C4-2B (cell line): ENCODE data around the gene KCNQ4.

Source experiments
- H3K27ac ChIP-seq: fragments of 450-650 bp; 2 replicates; pipeline ENCODE4 v1.5.1; 2017
- ZFX ChIP-seq: fragments of 450-650 bp; IDR thresholded peaks from 2 replicates; pipeline ENCODE4 v1.6.1; 2017
- TF ChIP-seq, protein P1 (sequence below): fragments of 450-650 bp; conservative IDR thresholded peaks from 2 replicates; pipeline ENCODE4 v1.5.1; 2017; ENCODE audit warnings: mild to moderate bottlenecking

Gene KCNQ4

GRCh38 chr1:40781608-40781971, 2.0 kb upstream of the KCNQ4 start:
- no peak for TF ChIP-seq ZFX
- TF ChIP-seq, protein P1, sequence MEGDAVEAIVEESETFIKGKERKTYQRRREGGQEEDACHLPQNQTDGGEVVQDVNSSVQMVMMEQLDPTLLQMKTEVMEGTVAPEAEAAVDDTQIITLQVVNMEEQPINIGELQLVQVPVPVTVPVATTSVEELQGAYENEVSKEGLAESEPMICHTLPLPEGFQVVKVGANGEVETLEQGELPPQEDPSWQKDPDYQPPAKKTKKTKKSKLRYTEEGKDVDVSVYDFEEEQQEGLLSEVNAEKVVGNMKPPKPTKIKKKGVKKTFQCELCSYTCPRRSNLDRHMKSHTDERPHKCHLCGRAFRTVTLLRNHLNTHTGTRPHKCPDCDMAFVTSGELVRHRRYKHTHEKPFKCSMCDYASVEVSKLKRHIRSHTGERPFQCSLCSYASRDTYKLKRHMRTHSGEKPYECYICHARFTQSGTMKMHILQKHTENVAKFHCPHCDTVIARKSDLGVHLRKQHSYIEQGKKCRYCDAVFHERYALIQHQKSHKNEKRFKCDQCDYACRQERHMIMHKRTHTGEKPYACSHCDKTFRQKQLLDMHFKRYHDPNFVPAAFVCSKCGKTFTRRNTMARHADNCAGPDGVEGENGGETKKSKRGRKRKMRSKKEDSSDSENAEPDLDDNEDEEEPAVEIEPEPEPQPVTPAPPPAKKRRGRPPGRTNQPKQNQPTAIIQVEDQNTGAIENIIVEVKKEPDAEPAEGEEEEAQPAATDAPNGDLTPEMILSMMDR: no peak
- no peak overlapping the region for H3K27ac ChIP-seq

DNA sequence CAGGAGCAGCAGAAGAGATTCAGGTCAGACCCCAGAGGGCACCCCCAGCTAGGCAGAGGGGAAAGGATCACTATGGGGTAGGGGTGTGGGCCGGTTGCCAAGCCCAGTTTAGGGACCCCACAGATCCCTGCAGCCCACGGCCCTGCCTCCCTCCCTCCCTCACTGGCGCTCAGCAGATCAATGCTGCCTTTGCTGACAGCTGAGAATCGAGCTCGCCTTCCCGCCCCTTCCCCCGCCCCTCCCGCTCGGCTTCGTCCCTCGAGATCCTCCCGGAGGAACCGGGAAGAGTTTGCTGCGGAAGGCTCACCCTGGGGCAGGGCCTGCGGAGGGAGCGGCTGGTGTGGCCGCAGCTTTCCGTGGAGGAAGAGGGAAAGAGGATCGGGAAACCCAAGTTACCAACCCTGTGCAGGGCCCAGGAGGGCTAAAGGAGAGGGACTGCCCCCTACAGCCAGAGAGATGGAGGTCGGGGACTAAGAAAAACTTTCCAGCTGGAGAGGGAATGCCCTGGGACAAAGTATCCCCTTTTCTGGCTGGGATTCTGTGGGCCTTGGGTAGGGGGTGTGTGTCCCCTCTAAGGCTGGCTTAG, 1.1 kb upstream of the KCNQ4 start:
- H3K27ac ChIP-seq: no peak overlapping the region

DNA sequence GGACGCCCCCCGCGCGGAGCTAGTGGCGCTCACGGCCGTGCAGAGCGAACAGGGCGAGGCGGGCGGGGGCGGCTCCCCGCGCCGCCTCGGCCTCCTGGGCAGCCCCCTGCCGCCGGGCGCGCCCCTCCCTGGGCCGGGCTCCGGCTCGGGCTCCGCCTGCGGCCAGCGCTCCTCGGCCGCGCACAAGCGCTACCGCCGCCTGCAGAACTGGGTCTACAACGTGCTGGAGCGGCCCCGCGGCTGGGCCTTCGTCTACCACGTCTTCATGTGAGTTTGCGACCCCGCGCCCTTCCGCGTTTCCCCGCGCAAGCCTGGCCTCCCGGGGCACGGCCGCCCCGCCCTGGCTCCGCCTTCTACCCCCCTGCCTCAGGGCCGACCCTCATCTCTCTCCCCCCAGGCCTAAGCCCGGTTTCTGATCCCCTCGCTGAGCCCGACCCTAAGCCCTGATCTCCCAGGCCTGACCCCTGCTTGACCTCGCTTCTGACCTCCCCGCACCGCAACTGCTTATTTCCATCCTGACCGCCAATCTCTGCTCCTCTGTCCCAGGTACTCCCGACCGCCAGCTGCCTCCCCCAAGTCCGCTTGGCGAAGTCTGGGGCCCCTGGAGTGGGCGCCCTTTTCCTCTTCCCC, 669 bp downstream of the KCNQ4 start:
- H3K27ac ChIP-seq: peak overlapping the region; percentile 66
- TF ChIP-seq ZFX: peak; percentile 59; the same call in 1 of the 2 replicates
- TF ChIP-seq, protein P1: no peak

More for the DNA sequence above, 1.1 kb upstream of the KCNQ4 start:
- no peak for TF ChIP-seq ZFX
- TF ChIP-seq, protein P1: no peak

DNA sequence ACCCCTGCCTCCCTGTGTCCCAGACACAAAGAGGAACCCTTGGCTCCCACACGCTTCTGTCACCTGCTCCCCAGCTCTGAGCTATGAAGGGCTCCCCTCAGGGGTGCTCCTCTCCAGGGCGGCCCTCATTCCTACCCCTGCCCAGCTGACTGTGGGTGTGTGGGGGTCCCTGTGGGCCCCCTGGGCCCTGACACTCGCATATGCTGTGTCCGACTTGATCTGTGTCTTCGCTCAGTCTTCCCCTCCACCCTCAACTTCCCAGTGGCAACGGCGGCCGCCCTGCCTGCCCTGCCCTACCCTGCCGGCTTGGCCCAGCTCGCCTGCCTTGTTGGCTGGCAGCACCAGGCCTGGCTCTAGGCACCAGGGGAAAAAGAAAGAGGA, 1.2 kb downstream of the KCNQ4 start:
- TF ChIP-seq, protein P1: no peak
- no peak for TF ChIP-seq ZFX
- peak overlapping the region; percentile 66; the same call in 1 of the 2 replicates for H3K27ac ChIP-seq

DNA sequence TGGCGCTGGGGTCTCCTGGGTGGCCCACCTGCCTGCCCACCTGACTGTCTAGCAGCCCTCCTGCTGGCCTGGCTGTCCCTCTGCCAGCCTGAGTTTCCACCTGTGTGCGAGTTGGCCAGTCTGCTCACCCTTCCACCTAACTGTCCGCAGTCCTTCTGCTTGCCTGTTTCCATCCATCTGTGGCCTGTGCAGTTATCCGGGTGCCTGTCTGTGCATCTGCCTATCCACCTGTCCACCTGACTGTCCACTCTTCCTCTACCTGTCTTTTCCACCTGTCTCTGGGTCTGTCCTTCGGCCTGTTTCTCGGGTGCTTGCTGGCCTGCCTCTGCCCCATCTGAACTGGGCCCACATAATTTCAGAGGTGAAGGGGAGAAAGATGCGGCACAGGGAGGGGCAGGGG, 1.9 kb downstream of the KCNQ4 start:
- H3K27ac ChIP-seq: no peak overlapping the region
- TF ChIP-seq, protein P1: no peak
- TF ChIP-seq ZFX: no peak

GRCh38 chr1:40786171-40786994, 2.8 kb downstream of the KCNQ4 start:
- H3K27ac ChIP-seq: no peak overlapping the region
- no peak for TF ChIP-seq ZFX
- TF ChIP-seq, protein P1: no peak
